VCaP (cell line): ENCODE results near the gene RHAG.
A peak's percentile ranks its signal among the peaks of the same experiment; 100 is the strongest.
"Not testable (repeated sequence)": the region's sequence is repeated elsewhere in the genome, so short reads cannot be mapped to it uniquely, and the experiment has no call there.

Experiments
- H3K27ac ChIP-seq: fragments of 450-650 bp; 2 replicates; pipeline ENCODE4 v1.5.1; 2017
- TF ChIP-seq, protein P1 (sequence below): fragments of 450-650 bp; conservative IDR thresholded peaks from 2 replicates; pipeline ENCODE4 v1.5.1; 2017; ENCODE audit warnings: mild to moderate bottlenecking, moderate library complexity

Gene RHAG

DNA sequence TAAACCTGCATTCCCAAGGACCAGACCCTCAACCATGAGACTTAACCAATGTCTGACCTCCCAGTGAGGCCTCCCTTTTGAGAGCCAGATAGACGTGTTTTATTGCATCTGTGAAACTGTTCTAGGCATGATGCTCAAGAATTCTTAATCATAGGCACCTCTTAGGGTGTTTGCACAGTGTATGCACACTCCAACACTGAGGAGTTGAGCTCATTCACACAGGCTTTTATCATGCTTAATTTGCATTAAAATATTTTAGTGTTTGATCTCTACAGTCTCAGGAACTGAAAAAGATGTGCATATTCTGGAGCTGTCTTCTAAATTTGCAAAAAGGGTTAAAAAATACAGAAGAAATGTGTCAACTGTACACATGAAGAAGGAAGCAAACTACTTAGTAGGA is 27.4 kb downstream of the RHAG start:
- H3K27ac ChIP-seq = peak overlapping the region; percentile 49
- TF ChIP-seq, protein P1, sequence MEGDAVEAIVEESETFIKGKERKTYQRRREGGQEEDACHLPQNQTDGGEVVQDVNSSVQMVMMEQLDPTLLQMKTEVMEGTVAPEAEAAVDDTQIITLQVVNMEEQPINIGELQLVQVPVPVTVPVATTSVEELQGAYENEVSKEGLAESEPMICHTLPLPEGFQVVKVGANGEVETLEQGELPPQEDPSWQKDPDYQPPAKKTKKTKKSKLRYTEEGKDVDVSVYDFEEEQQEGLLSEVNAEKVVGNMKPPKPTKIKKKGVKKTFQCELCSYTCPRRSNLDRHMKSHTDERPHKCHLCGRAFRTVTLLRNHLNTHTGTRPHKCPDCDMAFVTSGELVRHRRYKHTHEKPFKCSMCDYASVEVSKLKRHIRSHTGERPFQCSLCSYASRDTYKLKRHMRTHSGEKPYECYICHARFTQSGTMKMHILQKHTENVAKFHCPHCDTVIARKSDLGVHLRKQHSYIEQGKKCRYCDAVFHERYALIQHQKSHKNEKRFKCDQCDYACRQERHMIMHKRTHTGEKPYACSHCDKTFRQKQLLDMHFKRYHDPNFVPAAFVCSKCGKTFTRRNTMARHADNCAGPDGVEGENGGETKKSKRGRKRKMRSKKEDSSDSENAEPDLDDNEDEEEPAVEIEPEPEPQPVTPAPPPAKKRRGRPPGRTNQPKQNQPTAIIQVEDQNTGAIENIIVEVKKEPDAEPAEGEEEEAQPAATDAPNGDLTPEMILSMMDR = no peak

DNA sequence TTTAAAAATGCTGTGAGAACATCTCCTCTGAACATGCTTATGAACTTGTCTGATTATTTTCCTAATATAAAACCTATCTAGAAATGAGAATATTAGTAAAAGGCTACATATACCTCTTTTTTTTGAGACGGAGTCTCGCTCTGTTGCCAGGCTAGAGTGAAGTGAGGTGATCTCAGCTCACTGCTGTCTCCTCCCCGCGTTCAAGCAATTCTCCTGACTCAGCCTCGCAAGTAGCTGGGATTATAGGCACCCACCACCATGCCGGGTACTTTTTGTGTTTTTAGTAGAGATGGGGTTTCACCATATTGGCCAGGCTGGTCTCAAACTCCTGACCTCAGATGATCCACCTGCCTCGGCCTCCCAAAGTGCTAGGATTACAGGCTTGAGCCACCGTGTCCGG is 28.4 kb downstream of the RHAG start:
- peak overlapping the region; percentile 49 for H3K27ac ChIP-seq

DNA sequence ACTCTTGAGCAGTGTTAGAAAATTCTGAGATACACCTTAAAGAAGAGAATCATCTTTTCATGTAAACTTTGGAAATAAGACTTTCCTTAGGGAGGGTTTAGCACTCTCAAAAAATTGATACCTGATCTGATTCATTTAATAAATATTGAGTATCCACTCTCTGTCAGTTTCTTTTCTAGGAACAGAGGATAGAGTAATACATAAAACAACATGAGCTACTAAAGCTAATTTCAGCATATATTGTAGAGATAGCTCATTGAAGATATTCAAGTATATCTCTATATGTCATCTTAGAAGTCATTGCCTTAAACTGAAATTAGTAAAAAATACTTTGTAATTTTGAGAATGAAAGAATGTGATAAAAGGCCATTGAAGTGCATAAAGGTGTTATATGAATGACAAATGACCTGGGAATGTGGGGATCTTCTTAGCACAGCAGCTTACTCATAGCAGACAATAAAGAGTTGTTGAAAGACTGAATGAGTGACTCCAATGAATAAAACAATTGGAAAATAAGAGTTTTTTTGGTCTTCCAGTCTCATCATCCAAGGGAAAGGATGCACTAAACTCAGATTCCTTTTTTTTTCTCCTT is 29.2 kb downstream of the RHAG start:
- H3K27ac ChIP-seq = peak overlapping the region; percentile 49; the same call in 1 of the 2 replicates
- TF ChIP-seq, protein P1 = peak; percentile 32

DNA sequence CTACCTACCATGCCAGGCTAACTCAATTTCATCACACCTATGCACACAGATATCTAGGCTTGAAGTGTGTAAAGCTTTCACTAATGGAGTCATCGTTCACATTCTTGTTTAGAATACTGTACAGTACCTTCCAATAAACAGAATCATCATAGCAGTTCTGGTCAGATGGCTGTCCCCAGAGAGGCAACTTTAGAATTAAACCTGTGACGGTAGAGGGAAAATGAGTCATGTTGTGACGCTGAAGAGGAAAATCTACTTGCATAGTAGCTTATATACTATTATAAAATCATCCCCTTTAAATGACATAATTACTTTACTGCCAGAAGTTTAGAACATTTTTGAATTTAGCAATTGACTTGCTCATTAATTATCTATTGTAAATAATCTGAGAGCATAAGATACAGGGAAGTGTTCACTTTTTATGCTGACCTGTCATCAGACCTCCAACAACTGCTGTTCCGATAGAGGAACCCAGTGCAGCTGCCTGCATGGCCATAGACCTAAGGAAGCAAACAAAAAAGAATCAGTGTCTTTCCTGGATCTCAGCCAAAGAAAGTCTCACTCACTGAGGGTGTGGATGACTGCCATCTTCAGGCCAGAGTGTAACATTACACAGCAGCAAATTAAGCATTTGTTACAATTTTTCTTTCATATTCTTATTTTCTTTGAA is 29.8 kb downstream of the RHAG start:
- peak overlapping the region; percentile 16 for H3K27ac ChIP-seq
- TF ChIP-seq, protein P1 = peak; percentile 99

DNA sequence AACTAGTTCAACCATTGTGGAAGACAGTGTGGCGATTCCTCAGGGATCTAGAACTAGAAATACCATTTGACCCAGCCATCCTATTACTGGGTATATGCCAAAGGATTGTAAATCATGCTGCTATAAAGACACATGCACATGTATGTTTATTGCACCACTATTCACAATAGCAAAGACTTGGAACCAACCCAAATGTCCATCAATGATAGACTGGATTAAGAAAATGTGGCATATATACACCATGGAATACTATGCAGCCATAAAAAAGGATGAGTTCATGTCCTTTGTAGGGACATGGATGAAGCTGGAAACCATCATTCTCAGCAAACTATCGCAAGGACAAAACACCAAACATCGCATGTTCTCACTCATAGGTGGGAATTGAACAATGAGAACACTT is 32.6 kb downstream of the RHAG start:
- H3K27ac ChIP-seq = not testable (repeated sequence)

DNA sequence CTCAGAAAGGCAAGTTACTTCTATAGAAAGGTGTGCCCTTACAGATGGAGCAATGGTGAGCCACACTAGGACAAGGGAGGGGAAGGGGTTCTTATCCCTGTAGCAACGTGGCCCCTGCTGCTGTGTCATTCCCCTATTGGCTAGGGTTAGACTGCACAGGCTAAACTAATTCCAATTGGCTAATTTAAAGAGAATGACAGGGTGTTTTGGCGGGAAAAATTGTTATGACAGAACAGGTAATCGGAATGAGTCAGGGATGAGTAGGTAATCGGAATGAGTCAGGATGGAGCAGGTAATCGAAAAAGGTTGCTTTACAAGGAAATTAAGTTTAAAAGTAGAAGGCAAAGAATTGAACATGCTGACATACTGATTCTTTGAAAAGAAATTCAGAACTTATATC is 49.4 kb downstream of the RHAG start:
- H3K27ac ChIP-seq = not testable (repeated sequence)

DNA sequence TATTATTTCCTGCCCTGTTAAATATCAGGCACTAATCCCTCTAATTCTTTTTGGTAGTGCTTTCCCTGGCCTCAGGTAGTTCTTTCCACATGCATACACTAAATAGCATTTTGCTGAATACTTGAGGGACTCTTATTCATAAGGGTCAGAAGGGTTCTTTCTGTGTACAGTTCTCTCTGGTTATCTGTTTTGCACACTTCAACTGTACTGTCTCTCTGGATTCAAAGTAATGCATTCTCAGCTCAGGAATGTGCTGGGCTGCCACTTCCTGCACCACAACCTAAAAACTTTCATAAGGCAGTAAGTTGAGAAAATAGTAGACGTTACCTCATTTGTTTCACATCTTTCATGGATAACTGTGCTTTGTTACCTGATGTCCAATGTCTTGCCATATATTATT is 54.1 kb downstream of the RHAG start:
- H3K27ac ChIP-seq = no peak overlapping the region
- TF ChIP-seq, protein P1 = no peak

DNA sequence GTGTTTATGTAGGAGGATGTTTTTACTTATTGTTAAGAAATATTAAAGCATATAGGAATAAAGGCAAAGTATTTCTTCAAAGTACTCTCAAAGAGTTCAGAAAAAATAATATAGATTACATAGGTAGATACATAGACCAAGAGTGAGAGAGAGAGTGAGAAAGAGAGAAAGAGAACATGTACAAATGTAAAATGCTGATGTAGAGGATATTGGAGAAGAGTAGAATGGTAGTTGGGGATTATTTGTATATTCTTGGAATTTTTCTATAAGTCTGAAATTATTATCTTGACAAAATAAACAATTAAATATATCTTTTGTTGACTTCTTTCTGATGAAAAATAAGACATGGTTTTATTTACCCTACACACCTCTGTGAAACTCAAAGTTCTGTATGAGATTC is 57.0 kb downstream of the RHAG start:
- TF ChIP-seq, protein P1 = no peak
- no peak overlapping the region for H3K27ac ChIP-seq

DNA sequence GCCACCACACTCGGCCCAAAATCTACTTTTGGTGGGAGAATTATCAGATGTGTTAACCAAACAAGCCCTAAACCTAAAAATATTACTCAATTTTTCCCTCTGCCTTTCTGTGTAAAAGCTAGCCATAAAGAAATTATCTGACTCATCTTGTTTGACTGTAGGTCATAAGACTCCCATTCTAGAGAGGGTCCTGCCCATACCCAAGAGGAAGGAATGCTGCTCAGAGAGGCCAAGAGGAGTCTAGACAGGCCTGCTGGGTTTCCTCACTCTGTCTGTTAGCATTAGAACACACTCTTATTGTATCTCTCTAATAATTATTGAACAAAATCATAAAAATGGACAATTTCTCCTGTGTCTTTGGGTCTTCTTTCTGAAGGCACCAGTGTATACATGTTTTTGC is 60.0 kb downstream of the RHAG start:
- TF ChIP-seq, protein P1 = no peak
- no peak overlapping the region for H3K27ac ChIP-seq
